ENCODE measurements around the gene CHST12.

DNA sequence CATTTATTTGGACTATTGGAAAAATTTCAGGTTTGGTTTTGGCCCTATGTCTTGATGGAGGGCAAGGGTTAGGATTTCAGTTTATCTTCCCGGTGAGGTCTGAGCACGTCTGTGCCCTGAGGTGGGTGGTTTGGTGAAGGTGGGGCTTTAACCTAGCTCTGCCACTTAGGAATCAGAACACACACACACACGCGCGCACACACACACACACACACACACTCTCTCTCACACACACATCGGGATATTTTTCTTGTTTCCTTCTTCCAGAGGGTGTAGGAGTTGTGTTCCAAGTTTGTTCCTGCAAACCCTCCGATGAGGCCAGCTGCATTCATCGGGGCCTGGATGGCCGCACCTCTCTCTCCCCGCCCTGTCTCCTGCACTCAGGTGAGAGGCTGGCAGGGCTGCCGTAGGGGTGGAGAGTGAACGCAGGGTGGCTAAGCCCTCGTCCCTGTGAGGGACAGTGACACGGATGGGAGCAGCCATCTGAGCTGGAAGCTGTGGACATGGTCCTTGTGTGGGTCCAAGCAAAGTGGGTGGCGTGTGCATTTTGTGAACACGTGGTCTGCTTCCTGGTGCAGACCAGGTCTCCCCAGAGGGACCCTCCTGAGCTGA, 34.2 kb downstream of the CHST12 start:
- TF ChIP-seq, protein P1, sequence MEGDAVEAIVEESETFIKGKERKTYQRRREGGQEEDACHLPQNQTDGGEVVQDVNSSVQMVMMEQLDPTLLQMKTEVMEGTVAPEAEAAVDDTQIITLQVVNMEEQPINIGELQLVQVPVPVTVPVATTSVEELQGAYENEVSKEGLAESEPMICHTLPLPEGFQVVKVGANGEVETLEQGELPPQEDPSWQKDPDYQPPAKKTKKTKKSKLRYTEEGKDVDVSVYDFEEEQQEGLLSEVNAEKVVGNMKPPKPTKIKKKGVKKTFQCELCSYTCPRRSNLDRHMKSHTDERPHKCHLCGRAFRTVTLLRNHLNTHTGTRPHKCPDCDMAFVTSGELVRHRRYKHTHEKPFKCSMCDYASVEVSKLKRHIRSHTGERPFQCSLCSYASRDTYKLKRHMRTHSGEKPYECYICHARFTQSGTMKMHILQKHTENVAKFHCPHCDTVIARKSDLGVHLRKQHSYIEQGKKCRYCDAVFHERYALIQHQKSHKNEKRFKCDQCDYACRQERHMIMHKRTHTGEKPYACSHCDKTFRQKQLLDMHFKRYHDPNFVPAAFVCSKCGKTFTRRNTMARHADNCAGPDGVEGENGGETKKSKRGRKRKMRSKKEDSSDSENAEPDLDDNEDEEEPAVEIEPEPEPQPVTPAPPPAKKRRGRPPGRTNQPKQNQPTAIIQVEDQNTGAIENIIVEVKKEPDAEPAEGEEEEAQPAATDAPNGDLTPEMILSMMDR (IDR thresholded peaks at IDR 0.05; ENCODE audit: insufficient read depth, low read depth, low read length), result no peak
- TF ChIP-seq EZH2 (IDR thresholded peaks at IDR 0.05; ENCODE audit: insufficient read depth, low read length), result no peak

Measured in astrocyte (in vitro differentiated cells and primary cell).